Heart right ventricle (tissue), 16 donors: ENCODE data around the gene MMP8. TPM values are rescaled to one million over a fixed set of nuclear protein-coding genes. Genes with fewer than 3 reads are reported as not detected.

Experiments
- ATAC-seq, 8 donors: fragments of 200-7000 bp; cut with Tn5 transposase; one replicate each; pipeline ENCODE4 v1.9.1; 2020; ENCODE audit warnings: mild to moderate bottlenecking in 8 of 8, moderate library complexity in 8 of 8, moderate number of reproducible peaks in 1 of 8
- DNase-seq, 2 donors: peaks; one replicate each; pipeline ENCODE4 v3.0.0-alpha.2; 2020
- H3K27ac ChIP-seq, 10 donors: fragments of 200-600 bp; sonication (generic) in 2 of 10; one replicate each; pipeline versions ENCODE4 v1.5.0 to v1.8.0; 2020 to 2022; ENCODE audit warnings: mild to moderate bottlenecking in 3 of 10
- H3K27me3 ChIP-seq, 7 donors: fragments of 200-600 bp; one replicate each; pipeline ENCODE4 v1.8.0; 2021 to 2022; ENCODE audit warnings: mild to moderate bottlenecking in 2 of 7
- H3K36me3 ChIP-seq, 9 donors: fragments of 200-600 bp; sonication (generic) in 1 of 9; one replicate each; pipeline versions ENCODE4 v1.5.0 to v1.8.0; 2020 to 2022; ENCODE audit warnings: mild to moderate bottlenecking in 2 of 9
- H3K4me1 ChIP-seq, 9 donors: fragments of 200-600 bp; sonication (generic) in 1 of 9; one replicate each; pipeline versions ENCODE4 v1.5.0 to v1.8.0; 2020 to 2022; ENCODE audit warnings: mild to moderate bottlenecking in 4 of 9
- H3K4me3 ChIP-seq, 10 donors: fragments of 200-600 bp; sonication (generic) in 2 of 10; one replicate each; pipeline versions ENCODE4 v1.5.0 to v1.8.0; 2020 to 2022; ENCODE audit warnings: mild to moderate bottlenecking in 7 of 10, moderate library complexity in 2 of 10
- H3K9me3 ChIP-seq, 11 donors: fragments of 200-600 bp in 10 of 11; sonication (generic) in 2 of 11; one replicate each; pipeline versions ENCODE4 v1.5.0 to v1.8.0; 2013 to 2022; ENCODE audit warnings: mild to moderate bottlenecking in 2 of 11, control low read depth in 1 of 11, moderate library complexity in 1 of 11
- CTCF ChIP-seq, 9 donors: fragments of 200-600 bp; sonication (generic) in 2 of 9; IDR thresholded peaks; one replicate each; pipeline versions ENCODE4 v1.5.0 to v1.8.0; 2021 to 2022; ENCODE audit warnings: antibody characterized with exemption in 9 of 9, mild to moderate bottlenecking in 5 of 9, moderate library complexity in 1 of 9
- WGBS, 2 donors: extraction: QIAGEN DNeasy Blood & Tissue Kit; methylation state at CpG; one replicate each; pipeline ENCODE4 v1.1.7; 2013; ENCODE audit warnings: inconsistent platforms in 1 of 2; 5-methylcytosine and 5-hydroxymethylcytosine counted together
- intact Hi-C, 10 donors: fragments of 100-400 bp; cut with DNase I; formaldehyde crosslinking; loops; one replicate each; pipeline versions ENCODE4 v1.11.1 to v1.14.2; 2022
- polyA plus RNA-seq, 2 donors: library from polyadenylated mRNA; stranded (reverse); fragments of 200-250 nt; gene quantifications; one replicate each; pipeline ENCODE4 v1.2.3, GENCODE V29; 2013
- total RNA-seq, 10 donors: library from RNA; stranded (reverse); fragmentation: NEBNext Ultra II Directional in 3 of 10; extraction: Animal tissue kit (Norgen Biotek cat#: 25700) in 3 of 10; gene quantifications; one replicate each; pipeline versions ENCODE4 v1.2.1 to v1.2.4, GENCODE V29; 2021 to 2023
- donor health status: Arrhythmogenic right ventricular cardiomyopathy.
- donor health status: ischemic (EF 13 %, LVEDD 7.1; RV severe dilation, severe dysfunction).
- donor health status: healthy with polysubstance abuse.
- donor health status: DM: no; HTN: yes; CAD: no.
- donor health status: DM: no; HTN: no; CAD: no.
- donor health status: ischemic (EF 25% LVEDD 6.9; RV normal size, moderate dysfunction).
- donor health status: ischemic (EF 25% LVEDD 5.7; RV mildly dilated, moderate dysfunction).
- donor health status: healthy.
- donor health status: DM: yes; HTN: yes; CAD: no.
- donor health status: Ischemic cardiomyopathy.
- donor health status: ischemic (EF 35%, LVEDD 5.7; RV mildly dilated, moderate dysfunction).
- donor health status: nonischemic (EF 11% LVEDD 7.7; RV severe dilation, severe dysfunction).
- donor health status: DM: yes; HTN: yes; CAD: no.
- donor health status: PGD.
- donor health status: ischemic (EF 29% LVEDD 5.4; RV normal size, mild dysfunction).
- donor health status: nonischemic (EF 23%, LVEDD 6.1; RV moderate dilation, normal function).

The MMP8 gene
- total and polyA plus RNA-seq, 12 donors, result 0.13 to 1.4 (median 0.22) TPM; not detected in 8

GRCh38 chr11:102680945-102681344 lies 43.8 kb downstream of the MMP8 start:
- 56 to 61% methylated on average over 1 of the region's 1 CpG for WGBS, 2 donors
- Histone ChIP-seq H3K27ac (no peak overlapping the region), H3K4me1 (no peaks in the 10 kb centered on the region), H3K27me3 (peaks cover 0 to 9% (median 0%) of the 10 kb centered on the region in 7 donors), H3K4me3 (no peak overlapping the region), H3K36me3 (no peaks in the 10 kb centered on the region), H3K9me3 (peaks cover 0 to 3% (median 0%) of the 10 kb centered on the region in 11 donors)
- intact Hi-C loops, result no loop called here
- DNase-seq (no peak), ATAC-seq (peak in 5 of 8 donors; percentile 47 to 90 (median 59))
- no peak for TF ChIP-seq CTCF (IDR thresholded peaks at IDR 0.05)

GRCh38 chr11:102678022-102678421 lies 46.7 kb downstream of the MMP8 start:
- Histone ChIP-seq H3K27me3 (peaks cover 0 to 5% (median 0%) of the 10 kb centered on the region in 7 donors), H3K4me3 (no peak overlapping the region), H3K9me3 (peaks cover 0 to 2% (median 0%) of the 10 kb centered on the region in 11 donors), H3K4me1 (no peaks in the 10 kb centered on the region), H3K27ac (no peak overlapping the region), H3K36me3 (no peaks in the 10 kb centered on the region)
- WGBS, 2 donors, result 68 to 83% methylated on average over 2 of the region's 2 CpGs
- no peak for DNase-seq
- TF ChIP-seq CTCF (IDR thresholded peaks at IDR 0.05), result no peak
- ATAC-seq, result no peak
- intact Hi-C loops, result no loop called here

DNA sequence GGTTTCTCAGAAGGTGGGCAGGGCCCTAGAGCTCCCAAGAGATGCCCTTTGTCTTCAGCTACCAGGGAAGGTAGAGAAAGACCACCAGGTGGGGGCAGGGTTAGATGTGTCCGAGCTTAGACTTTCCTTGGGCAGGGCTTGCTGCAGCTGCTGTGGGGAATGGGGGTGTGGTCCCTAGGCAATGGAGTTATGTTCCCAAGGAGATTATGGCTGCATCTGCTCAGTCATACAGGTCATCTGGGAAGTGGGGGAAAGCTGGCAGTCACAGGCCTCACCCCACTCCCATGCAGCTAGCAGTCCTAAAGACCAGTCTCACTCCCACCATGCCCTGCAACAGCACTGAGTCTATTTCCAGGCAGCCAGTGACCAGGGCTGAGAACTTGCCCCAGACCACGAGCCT lies 48.7 kb downstream of the MMP8 start:
- intact Hi-C loops, result no loop called here
- Histone ChIP-seq H3K27ac (no peak overlapping the region), H3K36me3 (no peaks in the 10 kb centered on the region), H3K27me3 (peaks cover 0 to 4% (median 0%) of the 10 kb centered on the region in 7 donors), H3K4me3 (no peak overlapping the region), H3K4me1 (no peaks in the 10 kb centered on the region), H3K9me3 (peaks cover 0 to 2% (median 0%) of the 10 kb centered on the region in 11 donors)
- DNase-seq (no peak), ATAC-seq (no peak)
- TF ChIP-seq CTCF (IDR thresholded peaks at IDR 0.05), result no peak
- 80 to 83% methylated on average over 2 of the region's 2 CpGs for WGBS, 2 donors

- WGBS, 2 donors, result 62 to 69% methylated on average over 3 of the region's 3 CpGs
- no peaks in the 10 kb centered on the region for H3K4me1 ChIP-seq
- intact Hi-C loops, result loop anchor here in 4 of 10 donors (5.0 to 10.0 kb wide), 5 partner anchors 172 to 382 kb away; no protein-coding TSS in a partner anchor
- ATAC-seq, result no peak
- peaks cover 0 to 6% (median 0%) of the 10 kb centered on the region in 7 donors for H3K27me3 ChIP-seq
- no peaks in the 10 kb centered on the region for H3K9me3 ChIP-seq
- no peak for DNase-seq
- H3K27ac ChIP-seq, result no peak overlapping the region
- no peaks in the 10 kb centered on the region for H3K36me3 ChIP-seq
- no peak for TF ChIP-seq CTCF (IDR thresholded peaks at IDR 0.05)
- no peak overlapping the region for H3K4me3 ChIP-seq
Measured at GRCh38 chr11:102669664-102670063, 55.1 kb downstream of the MMP8 start.
